SU-DHL-6 (cell line): Measurements from ENCODE around the gene RSPO1.

Experiments
- CTCF ChIP-seq: fragments of 200-600 bp; sonication (generic); IDR thresholded peaks from one replicate; pipeline ENCODE4 v1.5.1; 2017; ENCODE audit warnings: antibody characterized with exemption, mild to moderate bottlenecking, low read length, moderate library complexity; ENCODE audit not compliant: insufficient read depth, poor library complexity, severe bottlenecking
- EZH2phosphoT487 ChIP-seq: fragments of 200-600 bp; sonication (generic), shearing (Covaris generic); conservative IDR thresholded peaks from 2 replicates; pipeline ENCODE4 v1.6.1; 2018; ENCODE audit warnings: mild to moderate bottlenecking, antibody characterized with exemption, low read length, moderate library complexity, mixed read lengths

DNA sequence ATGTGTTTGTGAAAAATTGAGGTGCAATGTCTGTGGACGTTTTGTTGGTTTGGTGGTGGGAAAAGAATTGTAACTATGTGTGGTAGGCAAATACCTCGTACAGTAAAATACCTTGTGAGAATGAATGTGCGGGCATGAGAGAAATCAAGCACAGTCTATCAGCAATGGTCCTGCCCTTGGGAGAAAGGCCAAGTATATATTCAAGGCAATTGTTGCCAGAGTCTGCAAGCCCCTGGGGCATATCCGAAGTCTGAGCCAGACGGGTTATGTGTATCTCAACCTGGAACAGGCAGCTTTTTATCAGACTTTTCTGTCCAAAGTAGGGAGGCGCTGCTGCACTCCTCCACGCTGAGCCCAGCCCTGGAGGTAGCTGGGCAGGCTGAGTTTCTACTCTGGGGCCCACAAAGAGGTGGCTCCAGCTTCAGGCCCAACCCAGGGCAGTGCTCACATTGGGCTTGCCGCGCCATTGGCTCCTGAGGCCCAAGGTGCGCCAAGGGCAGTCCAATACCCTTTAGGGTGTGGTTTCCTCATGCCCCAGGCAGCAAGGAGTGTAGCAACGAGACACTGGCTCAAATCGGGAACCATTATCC lies 29.5 kb downstream of the RSPO1 start:
- TF ChIP-seq CTCF (no peak), EZH2phosphoT487 (no peak)
